ENCODE measurements around the gene CCR9.

- TF ChIP-seq CTCF (IDR thresholded peaks at IDR 0.05) (no peak), ZFX (IDR thresholded peaks at IDR 0.05; ENCODE audit: borderline replicate concordance) (no peak)
Observed at GRCh38 chr3:45948311-45948781, 62.0 kb downstream of the CCR9 start.
